ENCODE results near the gene AGPS. TPM values are rescaled to one million over a fixed set of nuclear protein-coding genes. Genes with fewer than 3 reads are reported as not detected.

The AGPS gene
- total RNA-seq, 1 donor from 2014 or later: 71.3 TPM

DNA sequence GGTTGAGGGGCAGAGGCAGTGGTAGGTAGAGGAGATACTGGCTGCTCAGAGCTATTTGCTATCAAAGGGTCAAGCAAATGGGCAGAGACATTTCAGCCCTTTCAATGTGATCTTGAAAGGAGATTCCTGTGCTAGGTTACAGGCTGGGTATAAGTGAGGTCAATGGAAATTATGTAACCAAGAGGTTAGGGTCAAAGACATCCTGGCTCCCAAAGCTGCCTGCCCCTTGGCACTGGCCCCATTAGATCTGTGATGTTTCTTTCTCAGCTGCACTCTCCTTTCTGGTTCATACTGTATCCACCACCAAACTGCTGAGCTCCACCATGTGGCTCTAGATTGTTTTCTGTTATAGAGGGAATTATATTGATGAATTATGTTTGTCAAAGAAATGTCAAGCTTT, 200.4 kb downstream of the AGPS start:
- DNase-seq: no peak

DNA sequence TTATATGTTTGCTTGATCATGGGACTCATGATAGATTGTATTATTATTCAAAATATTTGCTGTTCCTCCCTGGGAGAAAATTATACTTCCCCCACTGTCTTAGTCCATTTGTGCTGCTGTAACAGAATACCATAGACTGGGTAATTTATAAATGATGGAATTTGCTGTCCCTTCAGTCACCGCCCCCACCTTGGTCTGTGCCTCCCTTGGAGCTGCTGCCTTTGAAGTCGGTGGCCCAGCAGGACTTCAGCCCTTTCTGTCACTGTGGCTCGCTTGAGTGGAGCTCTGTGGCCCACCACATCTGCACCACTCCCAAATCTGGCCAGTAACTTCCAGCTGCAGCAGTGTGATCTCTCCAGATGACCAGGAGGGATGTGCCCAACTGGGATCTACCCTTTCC, 200.8 kb downstream of the AGPS start:
- DNase-seq: no peak

Small RNA genes within 50 kb of the gene (small RNA-seq; reads per million reads assigned to genes)
- gene RF01210: not detected

Other genes starting within 250 kb of the AGPS start
- gene HNRNPA3, start 180.0 kb upstream of the AGPS start, total RNA-seq: 81.6 TPM
- gene NFE2L2, start 128.0 kb upstream of the AGPS start, total RNA-seq: 13.4 TPM

All from occipital lobe (tissue), 3 donors.